Loucy (cell line): ENCODE results near the gene EEF1A1.
"Not testable (repeated sequence)": the region's sequence is repeated elsewhere in the genome, so short reads cannot be mapped to it uniquely, and the experiment has no call there.

Source experiments
- H2AFZ ChIP-seq: fragments of 200-600 bp; sonication (generic); 2 replicates; pipeline ENCODE4 v1.6.0; 2016; ENCODE audit warnings: antibody characterized with exemption, mild to moderate bottlenecking, low read length, moderate library complexity
- H3F3A ChIP-seq: fragments of 200-600 bp; 2 replicates; pipeline ENCODE4 v1.6.0; 2016; ENCODE audit warnings: antibody characterized with exemption, low read depth, mild to moderate bottlenecking
- H3K27me3 ChIP-seq: fragments of 200-600 bp; sonication (generic); 2 replicates; pipeline ENCODE4 v1.6.1; 2014; ENCODE audit warnings: low read length, mild to moderate bottlenecking; ENCODE audit not compliant: insufficient read depth, poor library complexity, severe bottlenecking
- H3K36me3 ChIP-seq: fragments of 200-600 bp; sonication (generic); 2 replicates; pipeline ENCODE4 v1.6.1; 2016; ENCODE audit warnings: low read length; ENCODE audit not compliant: insufficient read depth
- H3K4me1 ChIP-seq: fragments of 200-600 bp; sonication (generic); 2 replicates; pipeline ENCODE4 v1.5.1; 2014; ENCODE audit warnings: low read length, mild to moderate bottlenecking; ENCODE audit not compliant: insufficient read depth, poor library complexity, severe bottlenecking
- H3K4me2 ChIP-seq: fragments of 200-600 bp; sonication (generic); 2 replicates; pipeline ENCODE4 v1.6.0; 2014; ENCODE audit warnings: antibody characterized with exemption, low read length, low read depth, mild to moderate bottlenecking; ENCODE audit not compliant: poor library complexity, severe bottlenecking
- H3K4me3 ChIP-seq: fragments of 200-600 bp; sonication (generic); 2 replicates; pipeline ENCODE4 v1.5.1; 2014; ENCODE audit warnings: low read length, mild to moderate bottlenecking, mixed read lengths; ENCODE audit not compliant: poor library complexity, severe bottlenecking
- H3K79me2 ChIP-seq: fragments of 200-600 bp; sonication (generic); 2 replicates; pipeline ENCODE4 v1.6.1; 2014; ENCODE audit warnings: low read length; ENCODE audit not compliant: insufficient read depth
- H3K9ac ChIP-seq: fragments of 200-600 bp; sonication (generic); 2 replicates; pipeline ENCODE4 v1.6.0; 2014; ENCODE audit warnings: mild to moderate bottlenecking, low read depth, low read length, moderate library complexity; ENCODE audit not compliant: poor library complexity, severe bottlenecking
- H3K9me2 ChIP-seq: fragments of 200-600 bp; sonication (generic); replicated peaks from 2 replicates; pipeline ENCODE4 v1.6.1; 2016; ENCODE audit warnings: low read depth, low read length, mixed read lengths
- H3K9me3 ChIP-seq: fragments of 200-600 bp; sonication (generic); 2 replicates; pipeline ENCODE4 v1.6.1; 2014; ENCODE audit warnings: mild to moderate bottlenecking, antibody characterized with exemption, low read length, low read depth; ENCODE audit not compliant: insufficient read depth
- H4K20me1 ChIP-seq: fragments of 200-600 bp; sonication (generic); 2 replicates; pipeline ENCODE4 v1.6.0; 2014; ENCODE audit warnings: antibody characterized with exemption, low read length, mild to moderate bottlenecking; ENCODE audit not compliant: insufficient read depth, poor library complexity, severe bottlenecking
- CTCF ChIP-seq: fragments of 200-600 bp; sonication (generic); conservative IDR thresholded peaks from 2 replicates; pipeline ENCODE4 v1.5.1; 2014; ENCODE audit warnings: mild to moderate bottlenecking, antibody characterized with exemption, low read length
- EZH2phosphoT487 ChIP-seq: fragments of 200-600 bp; IDR thresholded peaks from 2 replicates; pipeline ENCODE4 v1.6.1; 2018; ENCODE audit warnings: antibody characterized with exemption, mild to moderate bottlenecking, moderate library complexity, borderline replicate concordance

EEF1A1 gene

GRCh38 chr6:73508776-73509175 lies 12.1 kb downstream of the EEF1A1 start:
- H3K4me1 ChIP-seq = no peaks in the 10 kb centered on the region
- H3K27me3 ChIP-seq = no peaks in the 10 kb centered on the region
- TF ChIP-seq CTCF (no peak), EZH2phosphoT487 (no peak)
- H3K9me2 ChIP-seq = no peaks in the 10 kb centered on the region
- H4K20me1 ChIP-seq = peaks cover 7% of the 10 kb centered on the region
- H2AFZ ChIP-seq = no peak overlapping the region
- H3K36me3 ChIP-seq = peaks cover 3% of the 10 kb centered on the region; the same call in 1 of the 2 replicates
- no peak overlapping the region for H3K4me2 ChIP-seq
- H3K79me2 ChIP-seq = no peaks in the 10 kb centered on the region
- no peaks in the 10 kb centered on the region for H3K9me3 ChIP-seq
- H3F3A ChIP-seq = no peaks in the 10 kb centered on the region
- H3K9ac ChIP-seq = no peak overlapping the region
- H3K4me3 ChIP-seq = no peak overlapping the region

- Histone ChIP-seq H3K4me3 (no peak overlapping the region), H3K36me3 (peaks cover 20% of the 10 kb centered on the region; the same call in 1 of the 2 replicates), H3K9ac (no peak overlapping the region), H3K79me2 (no peaks in the 10 kb centered on the region), H4K20me1 (no peaks in the 10 kb centered on the region), H3K4me1 (no peaks in the 10 kb centered on the region), H3K4me2 (no peak overlapping the region), H3F3A (no peaks in the 10 kb centered on the region), H2AFZ (no peak overlapping the region), H3K9me2 (no peaks in the 10 kb centered on the region), H3K9me3 (no peaks in the 10 kb centered on the region), H3K27me3 (no peaks in the 10 kb centered on the region)
- TF ChIP-seq CTCF = no peak
- no peak for TF ChIP-seq EZH2phosphoT487
Observed at GRCh38 chr6:73506246-73506645, 14.6 kb downstream of the EEF1A1 start.

GRCh38 chr6:73505705-73506104 lies 15.1 kb downstream of the EEF1A1 start:
- not testable (repeated sequence) for H4K20me1 ChIP-seq, H3K9ac ChIP-seq, H3K4me3 ChIP-seq, H3K9me2 ChIP-seq, H3K9me3 ChIP-seq, H3F3A ChIP-seq, H3K79me2 ChIP-seq, H3K27me3 ChIP-seq, H2AFZ ChIP-seq, H3K4me2 ChIP-seq, H3K4me1 ChIP-seq
- H3K36me3 ChIP-seq = peaks cover 26% of the 10 kb centered on the region; the same call in 1 of the 2 replicates

- Histone ChIP-seq H3K9me3 (no peaks in the 10 kb centered on the region), H3K4me2 (no peak overlapping the region), H4K20me1 (no peaks in the 10 kb centered on the region), H2AFZ (no peak overlapping the region), H3K9ac (no peak overlapping the region), H3K36me3 (peaks cover 30% of the 10 kb centered on the region; the same call in 1 of the 2 replicates), H3K27me3 (no peaks in the 10 kb centered on the region), H3F3A (no peaks in the 10 kb centered on the region), H3K9me2 (no peaks in the 10 kb centered on the region), H3K4me3 (no peak overlapping the region), H3K4me1 (no peaks in the 10 kb centered on the region), H3K79me2 (no peaks in the 10 kb centered on the region)
- TF ChIP-seq CTCF = no peak
- TF ChIP-seq EZH2phosphoT487 = no peak
Observed at GRCh38 chr6:73505142-73505541, 15.7 kb downstream of the EEF1A1 start.
